ENCODE data around the gene SFRP5. TPM values are rescaled to one million over a fixed set of nuclear protein-coding genes. Genes with fewer than 3 reads are reported as not detected.

SFRP5 gene, protein sequence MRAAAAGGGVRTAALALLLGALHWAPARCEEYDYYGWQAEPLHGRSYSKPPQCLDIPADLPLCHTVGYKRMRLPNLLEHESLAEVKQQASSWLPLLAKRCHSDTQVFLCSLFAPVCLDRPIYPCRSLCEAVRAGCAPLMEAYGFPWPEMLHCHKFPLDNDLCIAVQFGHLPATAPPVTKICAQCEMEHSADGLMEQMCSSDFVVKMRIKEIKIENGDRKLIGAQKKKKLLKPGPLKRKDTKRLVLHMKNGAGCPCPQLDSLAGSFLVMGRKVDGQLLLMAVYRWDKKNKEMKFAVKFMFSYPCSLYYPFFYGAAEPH
- polyA plus RNA-seq (2013, experiment 1 of 2) = 0.98 TPM
- 0.90 TPM for polyA plus RNA-seq (2013, experiment 2 of 2)

DNA sequence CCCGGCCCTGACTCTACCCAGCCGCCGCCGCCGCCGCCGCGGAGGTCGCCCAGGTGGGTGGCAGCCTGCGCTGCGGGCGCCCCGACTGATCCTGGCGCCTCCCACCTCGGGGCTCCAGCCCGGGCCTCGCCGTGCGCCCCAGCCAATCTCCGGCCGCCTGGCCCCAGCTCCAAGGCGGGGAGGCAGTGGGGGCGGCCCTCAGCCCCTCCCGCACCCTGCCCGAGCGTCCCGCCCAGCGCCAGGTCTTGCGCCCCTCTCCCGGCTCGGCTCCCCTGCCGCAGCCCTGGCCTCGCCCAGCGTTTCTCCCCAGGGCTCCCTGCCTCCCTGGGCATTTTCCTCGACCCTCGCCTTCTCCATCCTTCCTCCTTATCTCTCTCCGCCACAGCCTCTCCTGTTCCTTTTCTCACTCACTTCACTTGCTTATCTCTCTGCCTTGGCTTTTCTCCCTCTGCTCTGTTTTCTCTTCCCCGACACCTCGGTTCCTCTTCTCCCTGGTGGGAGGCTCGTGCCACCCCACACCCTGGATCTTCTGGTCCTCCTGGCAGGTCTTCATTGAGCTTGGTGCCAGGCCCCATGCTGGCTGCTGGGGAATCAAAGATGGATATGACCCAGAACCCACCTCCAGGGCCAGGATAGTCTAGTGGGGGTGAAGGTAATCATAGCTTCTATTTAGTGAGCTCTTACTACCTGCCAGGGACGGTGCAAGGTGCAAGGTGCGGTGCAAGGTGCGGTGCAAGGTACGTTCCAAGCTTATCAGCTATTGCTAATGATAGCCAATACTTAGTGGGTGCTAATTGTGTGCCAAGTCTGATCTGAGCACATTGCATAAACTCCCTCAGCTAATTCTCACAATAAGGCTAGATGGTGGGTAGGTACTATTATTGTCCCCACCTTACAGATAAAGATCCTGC, at the start of gene SFRP5:
SFRP5 (minus strand) TSS at position 87 of the 911 bp plus-strand sequence. CDS start 166 bp downstream, outside the sequence.
- H3K4me1 ChIP-seq (ENCODE audit: control insufficient read depth, low read depth, low read length) = no peaks in the 10 kb centered on the region
- H3K27ac ChIP-seq (ENCODE audit: low read depth, low read length) = no peak within 1 kb of the TSS
- no peak within 1 kb of the TSS for H2AK5ac ChIP-seq (ENCODE audit: low read length)
- H4K8ac ChIP-seq (ENCODE audit: low read depth, low read length) = no peak within 1 kb of the TSS
- H2BK5ac ChIP-seq (ENCODE audit: low read length) = no peak within 1 kb of the TSS
- no peaks in the 10 kb centered on the region for H3K79me2 ChIP-seq (ENCODE audit: control insufficient read depth, insufficient read depth, low read length)
- H3K4ac ChIP-seq (ENCODE audit: low read depth, low read length) = no peak within 1 kb of the TSS
- H3K56ac ChIP-seq (ENCODE audit: low read length) = peak within 1 kb of the TSS; percentile 74
- H3K9ac ChIP-seq (ENCODE audit: low read length) = peak within 1 kb of the TSS; percentile 34
- H3K23ac ChIP-seq (ENCODE audit: low read length) = no peak within 1 kb of the TSS
- peak within 1 kb of the TSS; percentile 6 for H3K4me3 ChIP-seq (ENCODE audit: low read length)
- H3K4me2 ChIP-seq (ENCODE audit: low read length) = peak within 1 kb of the TSS; percentile 86
- no peak within 1 kb of the TSS for H3K18ac ChIP-seq (ENCODE audit: low read length)
- WGBS (ENCODE audit: extremely low coverage, insufficient coverage, low lambda C conversion rate) = no CpG with 5 or more reads among the region's 44 CpGs
- no peak for DNase-seq
- no peak within 1 kb of the TSS for H2BK15ac ChIP-seq (replicated peaks; ENCODE audit: low read depth)
- H3K36me3 ChIP-seq (ENCODE audit: control insufficient read depth, insufficient read depth, low read length) = no peaks in the 10 kb centered on the region
- H4K5ac ChIP-seq (ENCODE audit: low read length) = no peak within 1 kb of the TSS
- H3K27me3 ChIP-seq (ENCODE audit: insufficient read depth, low read length, poor library complexity) = peaks cover 19% of the 10 kb centered on the region
- no peak within 1 kb of the TSS for H2BK120ac ChIP-seq (ENCODE audit: low read depth, low read length)
- no peaks in the 10 kb centered on the region for H3K79me1 ChIP-seq (ENCODE audit: low read length)

DNA sequence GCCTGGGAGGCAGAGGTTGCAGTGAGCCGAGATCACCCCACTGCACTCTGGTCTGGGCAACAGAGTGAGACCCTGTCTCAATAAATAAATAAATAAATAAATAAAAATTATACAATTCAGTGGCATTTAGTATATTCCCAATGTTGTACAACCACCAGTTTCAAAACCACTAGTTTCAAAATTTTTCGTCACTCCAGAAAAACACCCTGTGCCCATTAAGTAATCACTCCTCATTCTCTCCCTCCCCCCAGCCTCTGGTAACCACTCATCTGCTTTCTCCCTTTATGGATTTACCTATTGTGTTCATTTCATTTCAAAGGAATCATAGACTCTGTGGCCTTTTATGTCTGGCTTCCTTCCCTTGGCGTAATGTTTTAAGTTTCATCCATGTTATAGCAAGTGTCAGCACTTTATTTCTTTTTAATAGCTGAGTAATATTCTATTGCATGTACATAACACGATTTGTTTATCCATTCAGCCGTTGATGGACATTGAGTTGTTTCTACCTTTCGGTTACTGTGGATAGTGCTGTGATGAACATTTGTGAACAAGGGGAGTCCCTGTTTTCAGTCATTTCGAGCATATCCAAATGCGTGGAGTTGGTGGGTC, 48.4 kb upstream of the SFRP5 start:
- Histone ChIP-seq H3K27me3 (ENCODE audit: insufficient read depth, low read length, poor library complexity) (no peaks in the 10 kb centered on the region), H3K4me2 (ENCODE audit: low read length) (no peak overlapping the region), H3K56ac (ENCODE audit: low read length) (no peak overlapping the region), H3K18ac (ENCODE audit: low read length) (no peak overlapping the region), H3K79me1 (ENCODE audit: low read length) (no peaks in the 10 kb centered on the region), H3K4me3 (ENCODE audit: low read length) (no peak overlapping the region), H4K5ac (ENCODE audit: low read length) (no peak overlapping the region), H3K79me2 (ENCODE audit: control insufficient read depth, insufficient read depth, low read length) (no peaks in the 10 kb centered on the region), H3K4ac (ENCODE audit: low read depth, low read length) (no peak overlapping the region), H3K23ac (ENCODE audit: low read length) (no peak overlapping the region), H2AK5ac (ENCODE audit: low read length) (no peak overlapping the region), H2BK5ac (ENCODE audit: low read length) (no peak overlapping the region), H4K8ac (ENCODE audit: low read depth, low read length) (no peak overlapping the region), H2BK15ac (replicated peaks; ENCODE audit: low read depth) (no peak overlapping the region), H3K27ac (ENCODE audit: low read depth, low read length) (no peak overlapping the region), H3K36me3 (ENCODE audit: control insufficient read depth, insufficient read depth, low read length) (no peaks in the 10 kb centered on the region), H3K9ac (ENCODE audit: low read length) (no peak overlapping the region), H3K4me1 (ENCODE audit: control insufficient read depth, low read depth, low read length) (no peaks in the 10 kb centered on the region), H2BK120ac (ENCODE audit: low read depth, low read length) (no peak overlapping the region)
- DNase-seq = no peak
- no CpG with 5 or more reads among the region's 8 CpGs for WGBS (ENCODE audit: extremely low coverage, insufficient coverage, low lambda C conversion rate)

DNA sequence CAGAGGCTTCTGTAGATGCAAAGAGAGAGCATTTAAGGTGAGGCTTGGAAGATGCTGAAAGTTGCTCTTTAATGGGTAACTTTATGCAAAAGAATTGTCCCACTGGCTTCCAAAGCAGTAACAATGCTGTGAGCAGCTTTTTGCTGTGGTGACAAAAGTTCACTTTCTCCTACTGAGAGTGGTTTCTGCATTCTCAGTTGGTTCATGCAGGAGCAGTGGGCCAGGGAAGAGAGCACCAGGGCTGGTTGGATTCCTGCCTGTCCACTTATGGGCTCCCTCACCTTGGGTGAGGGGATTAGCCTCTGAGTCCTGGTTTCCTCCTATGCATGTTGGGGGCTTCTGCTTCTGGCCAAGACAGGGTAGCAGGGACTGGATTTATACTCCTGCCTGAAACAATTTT, 46.8 kb upstream of the SFRP5 start:
- Histone ChIP-seq H3K79me1 (ENCODE audit: low read length) (no peaks in the 10 kb centered on the region), H3K79me2 (ENCODE audit: control insufficient read depth, insufficient read depth, low read length) (no peaks in the 10 kb centered on the region), H2BK120ac (ENCODE audit: low read depth, low read length) (no peak overlapping the region), H3K36me3 (ENCODE audit: control insufficient read depth, insufficient read depth, low read length) (no peaks in the 10 kb centered on the region), H2BK5ac (ENCODE audit: low read length) (no peak overlapping the region), H2BK15ac (replicated peaks; ENCODE audit: low read depth) (no peak overlapping the region), H4K5ac (ENCODE audit: low read length) (no peak overlapping the region), H3K4me1 (ENCODE audit: control insufficient read depth, low read depth, low read length) (no peaks in the 10 kb centered on the region), H3K4me3 (ENCODE audit: low read length) (no peak overlapping the region), H3K23ac (ENCODE audit: low read length) (no peak overlapping the region), H3K18ac (ENCODE audit: low read length) (no peak overlapping the region), H3K4me2 (ENCODE audit: low read length) (no peak overlapping the region), H3K4ac (ENCODE audit: low read depth, low read length) (no peak overlapping the region), H3K27ac (ENCODE audit: low read depth, low read length) (no peak overlapping the region), H3K56ac (ENCODE audit: low read length) (no peak overlapping the region), H2AK5ac (ENCODE audit: low read length) (no peak overlapping the region), H3K27me3 (ENCODE audit: insufficient read depth, low read length, poor library complexity) (no peaks in the 10 kb centered on the region), H3K9ac (ENCODE audit: low read length) (no peak overlapping the region), H4K8ac (ENCODE audit: low read depth, low read length) (no peak overlapping the region)
- no peak for DNase-seq

DNA sequence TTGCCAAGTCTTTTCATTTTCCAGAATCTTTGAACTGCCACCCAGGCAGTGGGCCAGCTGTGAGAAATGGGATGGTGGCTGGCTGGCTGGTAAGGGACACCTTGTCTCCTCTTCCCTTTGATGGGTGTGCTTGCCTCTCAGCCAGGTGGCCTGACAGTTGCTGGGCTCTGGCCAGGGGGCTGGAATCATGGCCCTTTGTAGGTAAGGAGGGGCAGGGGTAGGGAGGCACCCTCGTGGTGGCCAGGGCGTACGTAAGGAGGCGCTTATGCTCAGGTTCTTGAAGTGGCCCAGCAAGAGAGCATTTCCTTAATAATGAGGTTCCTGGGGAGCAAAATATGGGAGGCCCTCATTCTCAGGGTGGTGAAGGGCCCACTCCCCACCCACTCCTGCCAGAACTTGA, 44.8 kb upstream of the SFRP5 start:
- H3K36me3 ChIP-seq (ENCODE audit: control insufficient read depth, insufficient read depth, low read length) = no peaks in the 10 kb centered on the region
- H4K5ac ChIP-seq (ENCODE audit: low read length) = no peak overlapping the region
- no peak overlapping the region for H4K8ac ChIP-seq (ENCODE audit: low read depth, low read length)
- H2BK15ac ChIP-seq (replicated peaks; ENCODE audit: low read depth) = no peak overlapping the region
- H3K27me3 ChIP-seq (ENCODE audit: insufficient read depth, low read length, poor library complexity) = no peaks in the 10 kb centered on the region
- no peak overlapping the region for H3K4ac ChIP-seq (ENCODE audit: low read depth, low read length)
- no peaks in the 10 kb centered on the region for H3K4me1 ChIP-seq (ENCODE audit: control insufficient read depth, low read depth, low read length)
- WGBS (ENCODE audit: extremely low coverage, insufficient coverage, low lambda C conversion rate) = no CpG with 5 or more reads among the region's 4 CpGs
- H3K18ac ChIP-seq (ENCODE audit: low read length) = no peak overlapping the region
- no peak overlapping the region for H2BK120ac ChIP-seq (ENCODE audit: low read depth, low read length)
- DNase-seq = no peak
- H3K79me1 ChIP-seq (ENCODE audit: low read length) = no peaks in the 10 kb centered on the region
- no peak overlapping the region for H3K23ac ChIP-seq (ENCODE audit: low read length)
- no peak overlapping the region for H3K4me2 ChIP-seq (ENCODE audit: low read length)
- no peaks in the 10 kb centered on the region for H3K79me2 ChIP-seq (ENCODE audit: control insufficient read depth, insufficient read depth, low read length)
- no peak overlapping the region for H3K56ac ChIP-seq (ENCODE audit: low read length)
- no peak overlapping the region for H2AK5ac ChIP-seq (ENCODE audit: low read length)
- no peak overlapping the region for H3K4me3 ChIP-seq (ENCODE audit: low read length)
- H3K9ac ChIP-seq (ENCODE audit: low read length) = no peak overlapping the region
- no peak overlapping the region for H3K27ac ChIP-seq (ENCODE audit: low read depth, low read length)
- H2BK5ac ChIP-seq (ENCODE audit: low read length) = no peak overlapping the region

DNA sequence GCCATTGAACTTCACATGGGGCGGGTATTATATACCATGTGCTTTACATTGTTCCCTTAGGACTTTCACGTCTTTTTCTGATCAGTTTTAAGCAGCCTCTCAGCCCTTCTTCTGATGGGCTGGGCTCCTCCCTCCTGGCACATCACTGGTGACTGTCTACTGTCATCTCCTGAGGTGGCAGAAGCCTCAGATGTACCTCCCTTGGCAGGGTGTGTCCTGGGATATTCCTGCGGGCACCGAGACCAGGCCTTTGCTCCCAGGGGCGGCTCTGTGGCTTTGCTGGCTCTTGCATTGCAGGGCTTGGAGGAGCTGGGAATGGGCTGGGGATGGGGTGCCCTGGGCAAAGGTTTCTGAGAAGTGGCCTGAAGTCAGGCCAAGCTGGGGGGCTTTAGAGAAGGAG, 43.2 kb upstream of the SFRP5 start:
- Histone ChIP-seq H3K27me3 (ENCODE audit: insufficient read depth, low read length, poor library complexity) (no peaks in the 10 kb centered on the region), H2BK120ac (ENCODE audit: low read depth, low read length) (no peak overlapping the region), H3K79me1 (ENCODE audit: low read length) (no peaks in the 10 kb centered on the region), H3K56ac (ENCODE audit: low read length) (no peak overlapping the region), H2BK5ac (ENCODE audit: low read length) (no peak overlapping the region), H2BK15ac (replicated peaks; ENCODE audit: low read depth) (no peak overlapping the region), H3K36me3 (ENCODE audit: control insufficient read depth, insufficient read depth, low read length) (no peaks in the 10 kb centered on the region), H2AK5ac (ENCODE audit: low read length) (no peak overlapping the region), H4K8ac (ENCODE audit: low read depth, low read length) (no peak overlapping the region), H3K4me3 (ENCODE audit: low read length) (no peak overlapping the region), H3K27ac (ENCODE audit: low read depth, low read length) (no peak overlapping the region), H3K79me2 (ENCODE audit: control insufficient read depth, insufficient read depth, low read length) (no peaks in the 10 kb centered on the region), H4K5ac (ENCODE audit: low read length) (no peak overlapping the region), H3K4ac (ENCODE audit: low read depth, low read length) (no peak overlapping the region), H3K23ac (ENCODE audit: low read length) (no peak overlapping the region), H3K4me2 (ENCODE audit: low read length) (no peak overlapping the region), H3K4me1 (ENCODE audit: control insufficient read depth, low read depth, low read length) (no peaks in the 10 kb centered on the region), H3K18ac (ENCODE audit: low read length) (no peak overlapping the region), H3K9ac (ENCODE audit: low read length) (no peak overlapping the region)
- no CpG with 5 or more reads among the region's 5 CpGs for WGBS (ENCODE audit: extremely low coverage, insufficient coverage, low lambda C conversion rate)
- DNase-seq = no peak
